PC-3 (cell line): ENCODE measurements around the gene WDR91.

Experiments used
- EZH2 ChIP-seq: fragments of 300-600 bp; sonication (generic); IDR thresholded peaks from one replicate; pipeline ENCODE4 v1.6.1; 2017; ENCODE audit warnings: antibody characterized with exemption, mild to moderate bottlenecking, low read length; ENCODE audit not compliant: unreplicated experiment
- TF ChIP-seq, protein P1 (sequence below): fragments of 300-600 bp; sonication (generic); conservative IDR thresholded peaks from 2 replicates; pipeline ENCODE4 v1.5.1; 2017; ENCODE audit warnings: antibody characterized with exemption, low read depth, mild to moderate bottlenecking, low read length

DNA sequence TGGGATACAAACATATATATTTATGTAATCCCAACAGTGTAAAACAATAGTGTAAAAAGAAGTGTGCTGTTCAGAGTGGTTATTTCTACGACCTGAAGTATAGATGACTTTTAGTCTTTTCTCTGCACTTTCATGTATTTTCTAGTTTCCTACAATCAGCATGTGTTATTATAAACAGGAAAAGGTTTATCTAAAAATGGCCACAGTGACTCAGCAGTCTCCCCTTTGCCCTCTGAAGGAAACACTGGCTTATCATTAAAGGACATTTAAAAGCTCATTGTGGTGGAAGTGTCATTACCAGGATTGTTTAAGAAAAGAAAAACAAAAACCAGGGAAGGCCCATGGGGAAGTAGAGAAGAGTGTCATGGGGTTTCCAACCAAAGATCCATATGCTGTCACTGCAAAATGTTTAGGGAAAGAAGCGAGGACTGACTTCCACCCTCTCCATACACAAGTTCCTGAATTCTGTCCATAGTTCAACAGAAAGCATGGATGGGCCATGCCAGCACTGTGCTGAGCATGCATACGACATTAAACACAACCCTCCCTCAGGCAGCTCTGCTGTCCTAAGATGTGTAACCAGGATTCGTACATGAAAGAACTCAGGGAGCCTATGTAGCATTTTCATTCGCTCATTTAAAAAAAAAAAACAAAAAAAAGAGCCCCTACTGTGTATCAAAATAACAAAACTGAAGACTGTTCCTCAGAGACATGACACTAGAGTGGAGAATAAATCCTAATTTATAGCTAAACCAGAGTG is 51.0 kb downstream of the WDR91 start:
- TF ChIP-seq, protein P1, sequence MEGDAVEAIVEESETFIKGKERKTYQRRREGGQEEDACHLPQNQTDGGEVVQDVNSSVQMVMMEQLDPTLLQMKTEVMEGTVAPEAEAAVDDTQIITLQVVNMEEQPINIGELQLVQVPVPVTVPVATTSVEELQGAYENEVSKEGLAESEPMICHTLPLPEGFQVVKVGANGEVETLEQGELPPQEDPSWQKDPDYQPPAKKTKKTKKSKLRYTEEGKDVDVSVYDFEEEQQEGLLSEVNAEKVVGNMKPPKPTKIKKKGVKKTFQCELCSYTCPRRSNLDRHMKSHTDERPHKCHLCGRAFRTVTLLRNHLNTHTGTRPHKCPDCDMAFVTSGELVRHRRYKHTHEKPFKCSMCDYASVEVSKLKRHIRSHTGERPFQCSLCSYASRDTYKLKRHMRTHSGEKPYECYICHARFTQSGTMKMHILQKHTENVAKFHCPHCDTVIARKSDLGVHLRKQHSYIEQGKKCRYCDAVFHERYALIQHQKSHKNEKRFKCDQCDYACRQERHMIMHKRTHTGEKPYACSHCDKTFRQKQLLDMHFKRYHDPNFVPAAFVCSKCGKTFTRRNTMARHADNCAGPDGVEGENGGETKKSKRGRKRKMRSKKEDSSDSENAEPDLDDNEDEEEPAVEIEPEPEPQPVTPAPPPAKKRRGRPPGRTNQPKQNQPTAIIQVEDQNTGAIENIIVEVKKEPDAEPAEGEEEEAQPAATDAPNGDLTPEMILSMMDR = no peak
- TF ChIP-seq EZH2 = no peak
